Common myeloid progenitor, CD34-positive (primary cell): ENCODE measurements around the gene PTCRA.
"Not testable (repeated sequence)": the region's sequence is repeated elsewhere in the genome, so short reads cannot be mapped to it uniquely, and the experiment has no call there.

ENCODE experiments used
- CTCF ChIA-PET: fragments of 350-600 bp; sonication (Branson Sonifier 250); formaldehyde crosslinking; loops from one replicate; lab custom pipeline; 2021; ENCODE audit warnings: antibody characterized with exemption; lab: Charles Lee
- POLR2A ChIA-PET: fragments of 350-600 bp; sonication (Branson Sonifier 250); formaldehyde crosslinking; loops from one replicate; lab custom pipeline; 2021; ENCODE audit warnings: antibody characterized with exemption; lab: Charles Lee
- DNase-seq, 3 donors: peaks; one replicate each; pipeline versions ENCODE4 v3.0.0 to v3.0.0-alpha.2; 2013
- H3K27ac ChIP-seq, 2 experiments: 1 replicate in 1 of 2; 2 replicates in 1 of 2; pipeline ENCODE4 v1.7.0; 2013; ENCODE audit warnings: inconsistent platforms in 2 of 2, low read length in 2 of 2, mild to moderate bottlenecking in 2 of 2, low read depth in 1 of 2, moderate library complexity in 1 of 2; ENCODE audit not compliant: severe bottlenecking in 2 of 2, insufficient read depth in 1 of 2, poor library complexity in 1 of 2
- H3K27me3 ChIP-seq, 5 experiments: replicated peaks in 2 of 5; 1 replicate in 3 of 5; 2 replicates in 2 of 5; pipeline versions ENCODE4 v1.6.1 to v1.7.0; 2013; ENCODE audit warnings: low read length in 4 of 5, mild to moderate bottlenecking in 2 of 5, moderate library complexity in 2 of 5, inconsistent platforms in 1 of 5; ENCODE audit not compliant: insufficient read depth in 5 of 5, control insufficient read depth in 4 of 5
- H3K36me3 ChIP-seq, 4 experiments: 1 replicate in 2 of 4; 2 replicates in 2 of 4; pipeline versions ENCODE4 v1.6.1 to v1.7.0; 2013; ENCODE audit warnings: low read length in 3 of 4, control low read depth in 1 of 4, mild to moderate bottlenecking in 1 of 4; ENCODE audit not compliant: control insufficient read depth in 4 of 4, insufficient read depth in 4 of 4
- H3K4me1 ChIP-seq, 4 experiments: 1 replicate in 3 of 4; 2 replicates in 1 of 4; pipeline versions ENCODE4 v1.6.1 to v1.7.1; 2013; ENCODE audit warnings: low read length in 3 of 4, mild to moderate bottlenecking in 3 of 4, control low read depth in 1 of 4, inconsistent platforms in 1 of 4, moderate library complexity in 1 of 4; ENCODE audit not compliant: control insufficient read depth in 4 of 4, insufficient read depth in 4 of 4; ENCODE audit errors: control extremely low read depth in 1 of 4
- H3K4me3 ChIP-seq, 7 experiments: 1 replicate in 4 of 7; 2 replicates in 3 of 7; pipeline versions ENCODE4 v1.5.1 to v1.7.0; 2013; ENCODE audit warnings: mild to moderate bottlenecking in 7 of 7, low read length in 6 of 7, moderate library complexity in 6 of 7, inconsistent platforms in 2 of 7, low read depth in 2 of 7, control low read depth in 1 of 7; ENCODE audit not compliant: insufficient read depth in 4 of 7, control insufficient read depth in 1 of 7; ENCODE audit errors: extremely low read depth in 1 of 7
- H3K9me3 ChIP-seq, 5 experiments: 1 replicate in 4 of 5; 2 replicates in 1 of 5; pipeline versions ENCODE4 v1.6.1 to v1.7.1; 2013; ENCODE audit warnings: low read length in 4 of 5, mild to moderate bottlenecking in 2 of 5, inconsistent platforms in 1 of 5, low read depth in 1 of 5, moderate library complexity in 1 of 5; ENCODE audit not compliant: control insufficient read depth in 4 of 5, insufficient read depth in 2 of 5; ENCODE audit errors: control extremely low read depth in 1 of 5
- WGBS: methylation state at CpG from one replicate; pipeline ENCODE4 v1.1.5; 2013; ENCODE audit not compliant: insufficient coverage; 5-methylcytosine and 5-hydroxymethylcytosine counted together

The PTCRA gene

DNA sequence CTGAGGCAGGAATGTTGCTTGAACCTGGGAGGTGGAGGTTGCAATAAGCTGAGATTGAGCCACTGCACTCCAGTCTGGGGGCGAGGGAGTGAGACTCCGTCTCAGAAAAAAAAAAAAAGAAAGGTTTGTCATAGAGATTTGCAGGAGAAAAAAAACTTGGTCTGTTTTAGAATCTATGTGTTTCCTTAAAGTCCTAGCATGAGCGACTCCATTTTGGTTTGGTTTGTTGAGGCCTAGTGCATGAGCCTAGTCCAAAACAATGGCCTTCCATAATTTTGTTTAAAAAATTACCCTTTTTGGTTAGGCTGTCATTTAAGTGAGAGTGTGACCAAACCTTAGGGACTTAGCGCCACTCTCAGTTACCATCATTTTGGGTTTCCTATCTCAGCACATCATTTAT is 36.5 kb downstream of the PTCRA start:
- Histone ChIP-seq H3K27me3 (no peaks in the 10 kb centered on the region), H3K4me1 (no peaks in the 10 kb centered on the region), H3K36me3 (peaks cover 0 to 3% (median 0%) of the 10 kb centered on the region in 4 experiments), H3K27ac (no peak overlapping the region), H3K4me3 (no peak overlapping the region), H3K9me3 (no peaks in the 10 kb centered on the region)
- POLR2A ChIA-PET: no interaction called here
- CTCF ChIA-PET: no interaction called here
- WGBS: 92% methylated on average over 3 of the region's 4 CpGs
- no peak for DNase-seq

DNA sequence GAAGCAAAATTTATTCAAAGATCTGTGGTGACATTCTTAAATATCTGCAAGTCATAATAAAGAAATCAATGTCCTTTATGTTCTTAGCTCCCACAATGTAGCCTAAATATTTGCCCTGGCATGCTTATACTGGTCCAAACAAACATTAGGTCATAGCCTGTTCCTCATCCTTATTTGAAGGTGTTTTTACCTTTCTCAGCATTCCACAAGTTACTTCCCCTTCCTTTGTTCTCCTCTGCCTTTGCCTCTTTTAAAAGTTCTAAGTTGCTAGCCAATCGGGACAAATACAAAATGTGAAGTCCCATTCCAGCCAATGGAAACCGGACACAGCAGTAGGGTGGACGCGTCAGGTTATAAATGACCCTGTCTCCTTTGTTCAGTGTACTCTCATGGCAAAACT is 38.6 kb downstream of the PTCRA start:
- WGBS: 89% methylated on average over 3 of the region's 4 CpGs
- CTCF ChIA-PET: interaction anchor here (0.6 kb wide), 1 partner anchor 426 kb away, joined by 4 read pairs; no protein-coding TSS in a partner anchor

GRCh38 chr6:42958125-42958524 is 42.3 kb downstream of the PTCRA start:
- Histone ChIP-seq H3K27ac (no peak overlapping the region), H3K4me1 (peaks cover 0 to 17% (median 11%) of the 10 kb centered on the region in 4 experiments), H3K36me3 (peaks cover 0 to 9% (median 3%) of the 10 kb centered on the region in 4 experiments), H3K9me3 (no peaks in the 10 kb centered on the region), H3K27me3 (peaks cover 0 to 16% (median 3%) of the 10 kb centered on the region in 5 experiments), H3K4me3 (no peak overlapping the region)
- POLR2A ChIA-PET: no interaction called here
- peak in 2 of 3 donors; percentile 37 to 46 for DNase-seq
- WGBS: no CpG with 5 or more reads among the region's 8 CpGs
- CTCF ChIA-PET: interaction anchor here (0.9 to 1.1 kb wide), 2 partner anchors 42 to 232 kb away, joined by 3 read pairs; partner anchors contain the start of gene PTCRA

More for the DNA sequence above, 38.6 kb downstream of the PTCRA start:
- H3K9me3 ChIP-seq, H3K4me1 ChIP-seq, POLR2A ChIA-PET, H3K36me3 ChIP-seq, H3K27me3 ChIP-seq, H3K4me3 ChIP-seq, DNase-seq, H3K27ac ChIP-seq: not testable (repeated sequence)

GRCh38 chr6:42959917-42960242 is 44.0 kb downstream of the PTCRA start:
- Histone ChIP-seq H3K4me3 (peak overlapping the region in 5 of 7 experiments; percentile 55 to 80 (median 70)), H3K9me3 (no peaks in the 10 kb centered on the region), H3K4me1 (peaks cover 0 to 17% (median 11%) of the 10 kb centered on the region in 4 experiments), H3K36me3 (peaks cover 3 to 24% (median 14%) of the 10 kb centered on the region in 4 experiments), H3K27ac (no peak overlapping the region), H3K27me3 (peaks cover 0 to 16% (median 3%) of the 10 kb centered on the region in 5 experiments)
- ChIA-PET POLR2A (no interaction called here), CTCF (no interaction called here)
- no peak for DNase-seq
- 48% methylated on average over 10 of the region's 13 CpGs for WGBS

GRCh38 chr6:42960243-42961019 is 44.6 kb downstream of the PTCRA start, which contains the start of gene GNMT:
Gene GNMT (plus strand): TSS chr6:42960754. CDS start chr6:42960768, 14 bp downstream.
- peak in 2 of 3 donors; percentile 23 to 46 for DNase-seq
- Histone ChIP-seq H3K27me3 (peaks cover 0 to 16% (median 3%) of the 10 kb centered on the region in 5 experiments), H3K4me3 (peak within 1 kb of the TSS; percentile 24 to 80 (median 65)), H3K9me3 (no peaks in the 10 kb centered on the region), H3K4me1 (peaks cover 0 to 17% (median 11%) of the 10 kb centered on the region in 4 experiments), H3K27ac (no peak within 1 kb of the TSS), H3K36me3 (peaks cover 3 to 29% (median 17%) of the 10 kb centered on the region in 4 experiments)
- whole genome bisulfite sequencing: 3% methylated on average over 56 of the region's 62 CpGs
- CTCF ChIA-PET: interaction anchor here (1.1 to 1.3 kb wide), 2 partner anchors 11 to 184 kb away, joined by 3 to 7 read pairs; no protein-coding TSS in a partner anchor
- POLR2A ChIA-PET: no interaction called here

DNA sequence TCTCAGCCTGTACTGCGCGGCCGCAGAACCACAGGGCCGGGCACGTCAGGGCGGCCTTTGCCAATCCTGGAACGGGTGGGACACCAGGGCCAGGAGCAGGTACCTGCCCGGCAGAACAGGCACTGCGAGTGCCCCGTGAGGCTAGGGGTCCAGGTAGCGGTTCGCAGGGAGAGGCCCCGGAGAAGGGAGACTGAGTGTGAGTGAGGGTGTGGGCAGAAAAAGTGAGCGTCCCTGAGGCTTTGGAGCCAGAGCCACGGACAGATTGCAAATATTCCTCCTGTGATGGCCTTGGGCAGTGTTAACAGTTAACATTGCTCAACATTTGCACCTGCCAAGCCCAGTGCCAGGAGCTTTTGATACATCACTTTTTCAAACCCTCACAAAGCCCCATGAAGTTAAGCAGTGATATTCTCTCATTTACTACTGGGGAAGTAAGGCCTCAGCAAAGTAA is 45.2 kb downstream of the PTCRA start:
- H3K4me3 ChIP-seq: peak overlapping the region in 5 of 7 experiments; percentile 55 to 80 (median 70)
- ChIA-PET POLR2A (no interaction called here), CTCF (interaction anchor here (1.1 to 1.3 kb wide), 2 partner anchors 10 to 183 kb away, joined by 3 to 7 read pairs; no protein-coding TSS in a partner anchor)
- no peak for DNase-seq
- H3K36me3 ChIP-seq: peaks cover 3 to 35% (median 20%) of the 10 kb centered on the region in 4 experiments
- H3K9me3 ChIP-seq: no peaks in the 10 kb centered on the region
- peaks cover 0 to 16% (median 3%) of the 10 kb centered on the region in 5 experiments for H3K27me3 ChIP-seq
- H3K27ac ChIP-seq: no peak overlapping the region
- H3K4me1 ChIP-seq: peaks cover 0 to 17% (median 11%) of the 10 kb centered on the region in 4 experiments
- 54% methylated on average over 15 of the region's 15 CpGs for WGBS
